Measurements from ENCODE around the gene DEFB121.

- TF ChIP-seq POLR2A (IDR thresholded peaks at IDR 0.05) (no peak), CTCF (IDR thresholded peaks at IDR 0.05 in 4 of 5, conservative IDR thresholded peaks at IDR 0.05 in 1 of 5) (no peak)
These were observed 42.7 kb downstream of the DEFB121 start for GRCh38 chr20:31363295-31363694.
